Left ventricle myocardium inferior (tissue), 1 donor: ENCODE data around the gene CSKMT. TPM values are rescaled to one million over a fixed set of nuclear protein-coding genes. Genes with fewer than 3 reads are reported as not detected.

Experiments
- DNase-seq: peaks from one replicate; pipeline ENCODE4 v3.0.0-alpha.2; 2020
- H3K27ac ChIP-seq: fragments of 200-600 bp; replicated peaks from 2 replicates; pipeline ENCODE4 v1.8.0; 2021
- H3K27me3 ChIP-seq: fragments of 200-600 bp; 2 replicates; pipeline ENCODE4 v1.8.0; 2021; ENCODE audit warnings: low read depth
- H3K36me3 ChIP-seq: fragments of 200-600 bp; 2 replicates; pipeline ENCODE4 v1.8.0; 2021
- H3K4me1 ChIP-seq: fragments of 200-600 bp; 2 replicates; pipeline ENCODE4 v1.8.0; 2021
- H3K4me3 ChIP-seq: fragments of 200-600 bp; 2 replicates; pipeline ENCODE4 v1.8.0; 2021; ENCODE audit warnings: mild to moderate bottlenecking, moderate library complexity
- H3K9me3 ChIP-seq: fragments of 200-600 bp; replicated peaks from 2 replicates; pipeline ENCODE4 v1.8.0; 2021
- CTCF ChIP-seq: fragments of 200-600 bp; IDR thresholded peaks from 2 replicates; pipeline ENCODE4 v1.8.0; 2021; ENCODE audit warnings: antibody characterized with exemption, mild to moderate bottlenecking, borderline replicate concordance
- intact Hi-C: fragments of 100-400 bp; cut with micrococcal nuclease; formaldehyde crosslinking; loops from one replicate; pipeline ENCODE4 v1.11.0; 2022
- total RNA-seq: library from RNA; stranded (reverse); fragmentation: NEBNext Ultra II Directional; extraction: Animal tissue kit (Norgen Biotek cat#: 25700); gene quantifications from one replicate; pipeline ENCODE4 v1.2.1, GENCODE V29; 2021
- donor health status: DM: no; HTN: yes; CAD: no; lungs with severe emphysema.

CSKMT gene
- total RNA-seq, 1 donor from 2014 or later = 5.0 TPM

DNA sequence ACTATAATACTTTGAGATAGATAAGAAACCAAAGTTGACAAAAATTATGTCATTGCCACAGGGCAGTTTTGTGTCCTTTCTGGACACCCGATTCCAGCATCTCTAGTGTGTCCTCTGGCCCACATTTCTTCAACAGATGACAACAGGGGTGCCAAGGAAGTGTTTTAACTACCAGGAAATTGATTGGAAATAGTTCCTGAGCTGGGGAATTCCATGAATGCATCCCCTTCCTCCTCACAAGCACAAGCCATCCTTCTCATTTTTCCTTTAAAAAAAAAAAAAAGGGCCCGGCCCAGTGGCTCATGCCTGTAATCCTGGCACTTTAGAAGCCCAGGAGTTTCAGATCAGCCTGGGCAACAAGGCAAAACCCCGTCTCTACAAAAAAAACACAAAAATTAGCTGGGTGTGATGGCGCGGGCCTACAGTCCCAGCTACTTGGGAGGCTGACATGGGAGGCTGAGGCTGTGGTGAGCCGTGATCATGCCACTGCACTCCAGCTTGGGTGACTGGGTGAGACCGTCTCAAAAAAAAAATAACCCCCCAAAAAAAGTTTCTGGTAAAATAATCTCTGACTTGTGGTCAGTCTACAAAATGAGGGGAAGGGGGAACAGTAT, 42.5 kb upstream of the CSKMT start:
- H3K9me3 ChIP-seq = no peaks in the 10 kb centered on the region
- H3K4me3 ChIP-seq = peak overlapping the region; percentile 83
- H3K27ac ChIP-seq = peak overlapping the region; percentile 91
- peaks cover 29% of the 10 kb centered on the region for H3K4me1 ChIP-seq
- H3K36me3 ChIP-seq = peaks cover 27% of the 10 kb centered on the region
- no peak for DNase-seq
- H3K27me3 ChIP-seq = no peaks in the 10 kb centered on the region
- intact Hi-C loops = no loop called here
- TF ChIP-seq CTCF = no peak

- H3K27me3 ChIP-seq = no peaks in the 10 kb centered on the region
- TF ChIP-seq CTCF = no peak
- no peak for DNase-seq
- H3K36me3 ChIP-seq = peaks cover 78% of the 10 kb centered on the region
- H3K27ac ChIP-seq = no peak overlapping the region
- H3K4me1 ChIP-seq = peaks cover under 1% of the 10 kb centered on the region
- intact Hi-C loops = no loop called here
- no peak overlapping the region for H3K4me3 ChIP-seq
- H3K9me3 ChIP-seq = no peaks in the 10 kb centered on the region
Observed at GRCh38 chr11:62627713-62628112, 37.4 kb upstream of the CSKMT start.

DNA sequence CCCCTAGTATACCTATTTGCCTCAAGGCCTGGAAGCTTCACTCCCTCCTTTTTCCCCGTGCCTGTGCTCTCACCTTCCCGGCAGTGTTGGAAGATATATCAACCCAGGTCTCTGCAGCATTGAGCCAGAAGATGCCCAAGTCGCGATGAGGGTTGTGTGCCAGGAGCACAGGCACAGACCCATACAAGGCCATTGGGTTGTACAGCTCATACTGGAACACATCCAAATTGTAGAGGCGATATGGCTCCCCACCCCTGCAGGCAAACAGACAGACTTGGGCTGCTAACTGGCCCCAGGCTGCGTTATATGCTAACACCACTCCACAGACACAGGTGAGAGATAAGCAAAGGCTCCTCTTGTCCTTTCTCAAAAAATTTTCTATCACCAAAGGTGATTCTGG, 32.6 kb upstream of the CSKMT start:
- intact Hi-C loops = no loop called here
- Histone ChIP-seq H3K27me3 (no peaks in the 10 kb centered on the region), H3K4me1 (no peaks in the 10 kb centered on the region), H3K9me3 (no peaks in the 10 kb centered on the region), H3K4me3 (no peak overlapping the region), H3K27ac (no peak overlapping the region), H3K36me3 (peaks cover 100% of the 10 kb centered on the region)
- no peak for DNase-seq
- no peak for TF ChIP-seq CTCF

DNA sequence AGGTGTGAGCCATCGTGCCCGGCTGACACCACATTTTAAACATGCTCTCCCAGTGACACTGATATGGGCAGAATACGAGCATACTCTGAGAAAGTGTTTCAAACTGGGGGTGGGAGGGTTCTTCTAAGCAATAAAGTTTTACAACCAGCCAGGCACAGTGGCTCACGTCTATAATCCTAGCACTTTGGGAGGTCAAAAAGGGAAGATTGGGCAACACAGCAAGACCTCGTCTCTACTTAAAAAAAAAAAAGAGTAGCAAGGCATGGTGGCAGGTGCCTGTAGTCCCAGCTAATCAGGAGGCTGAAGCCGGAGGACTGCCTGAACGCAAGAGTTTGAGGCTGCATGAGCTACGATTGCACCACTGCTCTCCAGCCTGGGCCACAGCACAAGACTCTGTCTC, 20.9 kb upstream of the CSKMT start:
- H3K27me3 ChIP-seq = no peaks in the 10 kb centered on the region
- H3K36me3 ChIP-seq = peaks cover 50% of the 10 kb centered on the region
- H3K27ac ChIP-seq = no peak overlapping the region
- no peak for TF ChIP-seq CTCF
- DNase-seq = no peak
- H3K9me3 ChIP-seq = no peaks in the 10 kb centered on the region
- intact Hi-C loops = no loop called here
- H3K4me3 ChIP-seq = no peak overlapping the region
- H3K4me1 ChIP-seq = peaks cover 56% of the 10 kb centered on the region

DNA sequence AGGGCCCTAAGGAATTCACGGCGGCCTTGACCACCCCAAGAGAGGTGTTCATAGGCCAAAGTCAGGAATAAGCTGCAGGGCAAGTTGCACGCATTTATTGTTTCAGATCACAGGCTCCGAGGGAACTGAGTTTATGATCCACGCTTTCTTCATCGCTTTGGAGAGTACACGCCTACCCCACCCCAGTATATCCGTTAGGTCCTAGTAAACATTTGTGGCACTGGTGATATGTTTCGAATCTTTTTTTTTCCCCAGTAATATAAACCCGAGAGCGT, 19.5 kb upstream of the CSKMT start:
- H3K9me3 ChIP-seq = no peaks in the 10 kb centered on the region
- peaks cover 52% of the 10 kb centered on the region for H3K4me1 ChIP-seq
- H3K27me3 ChIP-seq = no peaks in the 10 kb centered on the region
- intact Hi-C loops = no loop called here
- DNase-seq = no peak
- no peak for TF ChIP-seq CTCF
- peaks cover 51% of the 10 kb centered on the region for H3K36me3 ChIP-seq
- peak overlapping the region; percentile 97 for H3K27ac ChIP-seq
- peak overlapping the region; percentile 97 for H3K4me3 ChIP-seq
